Spinal cord (tissue), 10 donors: ENCODE results near the gene GALNT14. TPM values are rescaled to one million over a fixed set of nuclear protein-coding genes. Genes with fewer than 3 reads are reported as not detected.
"Not testable (repeated sequence)": the region's sequence is repeated elsewhere in the genome, so short reads cannot be mapped to it uniquely, and the experiment has no call there.

Experiments
- DNase-seq, 6 donors: peaks; one replicate each; pipeline versions ENCODE4 v3.0.0 to v3.0.0-alpha.2; 2013 to 2015; ENCODE audit warnings: low spot score in 6 of 6, low read depth in 4 of 6
- H3K27ac ChIP-seq: one replicate; pipeline ENCODE4 v1.5.1; 2013; ENCODE audit warnings: low read depth, low read length, control low read depth
- H3K27me3 ChIP-seq: one replicate; pipeline ENCODE4 v1.6.1; 2013; ENCODE audit warnings: low read length; ENCODE audit not compliant: control insufficient read depth, insufficient read depth
- H3K36me3 ChIP-seq: one replicate; pipeline ENCODE4 v1.6.1; 2013; ENCODE audit warnings: low read length; ENCODE audit not compliant: control insufficient read depth, insufficient read depth
- H3K4me1 ChIP-seq: one replicate; pipeline ENCODE4 v1.6.1; 2013; ENCODE audit warnings: low read length; ENCODE audit not compliant: control insufficient read depth, insufficient read depth
- H3K4me3 ChIP-seq: one replicate; pipeline ENCODE4 v1.5.1; 2013; ENCODE audit warnings: low read depth, low read length, control low read depth
- H3K9me3 ChIP-seq: one replicate; pipeline ENCODE4 v1.6.1; 2013; ENCODE audit warnings: low read length; ENCODE audit not compliant: control insufficient read depth, insufficient read depth
- WGBS: methylation state at CpG from one replicate; pipeline ENCODE4 v1.1.5; 2013; ENCODE audit warnings: missing lambda C conversion rate; ENCODE audit not compliant: insufficient coverage; 5-methylcytosine and 5-hydroxymethylcytosine counted together
- polyA plus RNA-seq, 2 donors: library from polyadenylated mRNA; unstranded; fragments of 120-200 nt; gene quantifications; one replicate each; pipeline ENCODE4 v1.2.1, GENCODE V29; 2013; ENCODE audit not compliant: insufficient read length in 2 of 2
- total RNA-seq, 2 donors: library from RNA; depleted of rRNA in 1 of 2; stranded (reverse); fragments of 120-200 nt in 1 of 2; fragments of >200 nt in 1 of 2; gene quantifications; one replicate each; pipeline versions ENCODE4 v1.2.3 to v1.2.4, GENCODE V29; 2013 to 2014
- donor health status: healthy.

Gene GALNT14
- total and polyA plus RNA-seq, 4 donors, result 4.6 to 25.1 (median 16.2) TPM

- no peak overlapping the region for H3K27ac ChIP-seq
- WGBS, result 94% methylated on average over 3 of the region's 5 CpGs
These were observed 217.7 kb downstream of the GALNT14 start for GRCh38 chr2:30920511-30920910.

DNA sequence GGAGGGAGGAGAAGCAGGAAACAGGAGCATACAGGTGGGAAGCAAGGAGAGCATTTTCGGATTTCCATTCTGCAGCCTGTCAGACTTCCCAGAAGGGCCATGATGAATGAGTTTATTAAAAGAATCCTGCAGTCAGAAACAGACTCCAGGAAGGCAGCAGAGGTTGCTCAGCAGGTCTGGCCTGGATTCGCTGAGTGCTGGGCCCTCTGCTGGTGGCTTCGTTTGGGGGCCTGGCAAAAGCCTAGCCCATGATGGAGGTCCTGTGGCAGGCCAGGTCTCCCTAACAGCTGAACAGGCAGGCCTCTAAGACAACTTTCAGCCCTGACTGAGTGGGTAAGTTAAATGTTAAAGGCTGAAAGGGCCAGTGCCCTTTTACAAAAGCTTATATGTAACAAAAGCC lies 222.8 kb downstream of the GALNT14 start:
- H3K36me3 ChIP-seq, result peaks cover 2% of the 10 kb centered on the region
- no peak overlapping the region for H3K4me3 ChIP-seq
- H3K27ac ChIP-seq, result no peak overlapping the region
- no peaks in the 10 kb centered on the region for H3K4me1 ChIP-seq
- peak in 1 of 6 donors; percentile 74 for DNase-seq
- H3K27me3 ChIP-seq, result no peaks in the 10 kb centered on the region
- no peaks in the 10 kb centered on the region for H3K9me3 ChIP-seq
- 29% methylated on average over 3 of the region's 3 CpGs for WGBS

More at GRCh38 chr2:30920511-30920910, 217.7 kb downstream of the GALNT14 start:
- no peaks in the 10 kb centered on the region for H3K27me3 ChIP-seq
- H3K4me3 ChIP-seq, result no peak overlapping the region
- no peaks in the 10 kb centered on the region for H3K9me3 ChIP-seq
- no peak for DNase-seq
- H3K4me1 ChIP-seq, result no peaks in the 10 kb centered on the region
- no peaks in the 10 kb centered on the region for H3K36me3 ChIP-seq

- no peak overlapping the region for H3K4me3 ChIP-seq
- no peaks in the 10 kb centered on the region for H3K9me3 ChIP-seq
- no peak overlapping the region for H3K27ac ChIP-seq
- 100% methylated on average over 2 of the region's 5 CpGs for WGBS
- H3K27me3 ChIP-seq, result no peaks in the 10 kb centered on the region
- no peak for DNase-seq
- peaks cover 4% of the 10 kb centered on the region for H3K36me3 ChIP-seq
- no peaks in the 10 kb centered on the region for H3K4me1 ChIP-seq
These were observed 223.8 kb downstream of the GALNT14 start for GRCh38 chr2:30914456-30914855.

GRCh38 chr2:30912056-30912455 lies 226.2 kb downstream of the GALNT14 start:
- no peaks in the 10 kb centered on the region for H3K27me3 ChIP-seq
- H3K36me3 ChIP-seq, result peaks cover 4% of the 10 kb centered on the region
- 98% methylated on average over 5 of the region's 5 CpGs for WGBS
- H3K27ac ChIP-seq, result no peak overlapping the region
- H3K4me1 ChIP-seq, result no peaks in the 10 kb centered on the region
- no peak overlapping the region for H3K4me3 ChIP-seq
- H3K9me3 ChIP-seq, result no peaks in the 10 kb centered on the region
- no peak for DNase-seq

DNA sequence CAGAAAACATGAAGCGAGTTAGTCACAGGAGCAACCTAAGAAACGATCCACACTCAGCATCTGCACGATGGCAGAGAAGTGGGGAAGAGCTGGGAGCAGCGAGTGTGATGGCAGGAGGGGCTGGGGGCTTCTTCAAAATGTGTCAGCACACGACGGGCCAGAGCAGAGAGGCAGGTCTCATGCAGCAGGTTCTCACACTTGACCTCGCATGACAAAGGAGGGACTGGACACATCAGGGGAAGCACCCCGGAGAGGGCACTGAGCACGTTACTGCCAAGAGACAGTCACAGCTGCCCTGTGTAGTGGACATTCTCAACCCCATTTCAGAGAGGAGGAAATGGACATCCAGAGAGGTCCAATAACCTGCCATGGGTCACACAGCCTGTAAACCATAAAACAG lies 226.9 kb downstream of the GALNT14 start:
- 77% methylated on average over 9 of the region's 9 CpGs for WGBS
- H3K4me3 ChIP-seq, result no peak overlapping the region
- H3K4me1 ChIP-seq, result no peaks in the 10 kb centered on the region

GRCh38 chr2:30910686-30911085 lies 227.6 kb downstream of the GALNT14 start:
- no peak for DNase-seq
- no peaks in the 10 kb centered on the region for H3K9me3 ChIP-seq
- no peak overlapping the region for H3K27ac ChIP-seq
- H3K4me3 ChIP-seq, result no peak overlapping the region
- no peaks in the 10 kb centered on the region for H3K27me3 ChIP-seq
- WGBS, result 98% methylated on average over 7 of the region's 7 CpGs
- H3K4me1 ChIP-seq, result no peaks in the 10 kb centered on the region
- H3K36me3 ChIP-seq, result peaks cover 4% of the 10 kb centered on the region

More for the DNA sequence above, 226.9 kb downstream of the GALNT14 start:
- no peak overlapping the region for H3K27ac ChIP-seq
- no peaks in the 10 kb centered on the region for H3K27me3 ChIP-seq
- no peaks in the 10 kb centered on the region for H3K9me3 ChIP-seq
- DNase-seq, result no peak
- H3K36me3 ChIP-seq, result peaks cover 4% of the 10 kb centered on the region

DNA sequence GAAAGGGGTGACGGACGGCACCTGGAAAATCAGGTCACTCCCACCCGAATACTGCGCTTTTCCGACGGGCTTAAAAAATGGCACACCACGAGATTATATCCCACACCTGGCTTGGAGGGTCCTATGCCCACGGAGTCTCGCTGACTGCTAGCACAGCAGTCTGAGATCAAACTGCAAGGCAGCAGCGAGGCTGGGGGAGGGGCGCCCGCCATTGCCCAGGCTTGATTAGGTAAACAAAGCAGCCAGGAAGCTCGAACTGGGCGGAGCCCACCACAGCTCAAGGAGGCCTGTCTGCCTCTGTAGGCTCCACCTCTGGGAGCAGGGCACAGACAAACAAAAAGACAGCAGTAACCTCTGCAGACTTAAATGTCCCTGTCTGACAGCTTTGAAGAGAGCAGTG lies 233.8 kb downstream of the GALNT14 start:
- DNase-seq, H3K4me3 ChIP-seq, H3K27ac ChIP-seq, H3K36me3 ChIP-seq, H3K9me3 ChIP-seq, H3K27me3 ChIP-seq, H3K4me1 ChIP-seq: not testable (repeated sequence)
- WGBS, result no CpG with 5 or more reads among the region's 14 CpGs

- H3K9me3 ChIP-seq, result no peaks in the 10 kb centered on the region
- 91% methylated on average over 5 of the region's 5 CpGs for WGBS
- no peak overlapping the region for H3K4me3 ChIP-seq
- H3K4me1 ChIP-seq, result peaks cover 13% of the 10 kb centered on the region
- H3K27ac ChIP-seq, result no peak overlapping the region
- no peaks in the 10 kb centered on the region for H3K36me3 ChIP-seq
- DNase-seq, result no peak
- no peaks in the 10 kb centered on the region for H3K27me3 ChIP-seq
These were observed 234.9 kb downstream of the GALNT14 start for GRCh38 chr2:30903326-30903725.

- Histone ChIP-seq H3K4me3 (no peak overlapping the region), H3K27ac (no peak overlapping the region), H3K4me1 (peaks cover 13% of the 10 kb centered on the region), H3K27me3 (no peaks in the 10 kb centered on the region), H3K36me3 (no peaks in the 10 kb centered on the region), H3K9me3 (no peaks in the 10 kb centered on the region)
- WGBS, result 88% methylated on average over 1 of the region's 5 CpGs
- peak in 1 of 6 donors; percentile 32 for DNase-seq
These were observed 237.9 kb downstream of the GALNT14 start for GRCh38 chr2:30900381-30900780.

DNA sequence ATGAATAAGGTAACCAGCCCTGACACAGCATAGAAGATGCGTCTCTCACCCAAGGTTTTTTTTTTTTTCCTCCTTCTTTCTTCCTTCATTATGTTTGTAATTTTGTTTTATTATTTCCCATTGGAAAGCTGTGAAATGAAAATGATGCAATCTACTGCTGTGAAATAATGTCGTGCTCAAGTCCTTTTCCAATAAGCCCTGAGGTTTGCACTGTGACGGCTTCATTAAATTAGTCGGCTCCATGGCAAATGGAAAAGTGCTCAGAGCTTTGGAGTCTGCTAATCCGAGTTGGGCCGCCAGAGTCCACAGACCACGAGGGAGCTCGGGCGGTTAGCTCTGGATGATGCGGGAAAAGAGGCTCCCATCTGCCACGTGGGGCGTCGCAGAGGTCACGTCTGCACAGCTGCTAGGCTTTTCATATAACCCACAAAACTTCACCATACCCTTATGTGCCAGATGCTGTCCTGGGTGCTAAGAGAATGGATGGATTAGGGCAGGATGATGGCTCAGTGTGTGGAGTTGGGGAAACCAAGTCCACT lies 238.7 kb downstream of the GALNT14 start:
- no peak overlapping the region for H3K4me3 ChIP-seq
- H3K27ac ChIP-seq, result no peak overlapping the region
- H3K4me1 ChIP-seq, result peaks cover 13% of the 10 kb centered on the region
- no peaks in the 10 kb centered on the region for H3K27me3 ChIP-seq
- DNase-seq, result peak in 3 of 6 donors; percentile 12 to 93 (median 51)
- no peaks in the 10 kb centered on the region for H3K9me3 ChIP-seq
- WGBS, result 59% methylated on average over 6 of the region's 14 CpGs
- no peaks in the 10 kb centered on the region for H3K36me3 ChIP-seq
